HG03558 (cell line): ENCODE results near the gene C3orf52.

Source experiments
- ATAC-seq: cut with Tn5 transposase; IDR thresholded peaks from one replicate; pipeline ENCODE4 v1.9.1; 2021; ENCODE audit warnings: moderate number of reproducible peaks; ENCODE audit not compliant: unreplicated experiment; ENCODE audit errors: extremely low read depth

Gene C3orf52

DNA sequence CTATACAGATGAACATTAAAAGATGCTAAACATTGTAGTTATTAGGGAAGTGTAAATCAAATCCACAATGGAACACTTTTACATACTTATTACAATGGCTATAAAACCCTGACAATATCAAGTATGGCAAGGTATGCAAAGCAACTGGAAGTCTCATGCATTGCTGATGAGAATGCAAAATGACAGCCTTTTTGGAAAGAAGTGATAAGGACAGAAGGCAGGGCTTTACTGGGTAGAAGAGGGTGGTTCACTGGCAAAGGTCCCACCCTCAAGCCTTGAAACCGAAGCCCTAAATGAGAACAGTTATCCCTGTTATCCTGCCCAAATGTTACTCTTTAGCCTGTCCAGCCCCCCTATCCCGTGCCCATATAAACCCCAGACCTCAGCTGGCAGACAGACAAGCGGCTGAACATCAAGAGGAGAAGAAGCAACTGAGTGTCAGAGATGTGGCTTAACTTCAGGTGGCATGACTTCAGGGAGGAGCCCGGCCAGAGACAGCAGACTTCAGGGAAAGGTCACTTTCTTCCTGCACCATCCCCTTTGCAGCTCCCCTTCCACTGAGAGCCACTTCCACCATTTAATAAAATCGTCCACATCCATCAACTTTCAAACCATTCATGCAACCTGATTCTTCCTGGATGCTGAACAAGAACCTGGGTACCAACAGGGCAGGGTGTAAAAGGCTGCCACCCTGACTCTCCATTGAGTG is 47.6 kb downstream of the C3orf52 start:
- no peak for ATAC-seq

DNA sequence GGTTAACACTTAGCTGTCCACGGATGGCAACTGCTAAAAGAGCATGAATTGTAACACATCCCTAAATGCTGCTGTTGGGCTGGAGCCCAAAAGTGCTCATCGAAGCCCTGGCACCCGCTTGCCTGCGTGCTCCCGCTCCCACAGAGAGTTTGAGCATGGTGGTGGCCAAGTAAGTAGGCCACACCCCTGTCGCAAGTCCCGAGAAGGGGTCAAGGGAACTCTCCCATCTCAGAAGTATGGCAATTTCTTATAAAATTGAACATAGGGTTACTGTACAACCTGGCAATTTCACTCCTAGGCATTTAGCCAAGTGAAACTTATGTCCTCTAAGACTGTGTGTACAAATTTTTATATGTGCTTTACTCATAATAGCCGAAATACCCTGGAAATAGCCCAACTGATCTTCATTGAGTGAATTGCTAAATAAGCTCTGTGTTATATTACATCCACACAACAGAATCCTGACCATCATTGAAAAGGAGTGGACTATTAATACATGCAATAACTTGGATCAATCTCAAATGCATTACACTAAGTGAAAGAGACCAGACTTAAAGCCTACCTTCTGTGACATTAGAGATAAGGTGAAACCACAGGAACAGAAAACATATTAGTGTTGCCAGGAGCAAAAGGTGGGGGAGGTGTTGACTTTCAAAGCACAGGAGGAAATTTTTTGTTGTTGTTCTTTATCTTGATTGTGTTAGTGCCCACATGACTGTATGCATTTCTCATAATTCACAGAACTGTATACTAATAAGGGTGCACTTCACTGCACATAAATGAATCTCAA is 48.3 kb downstream of the C3orf52 start:
- ATAC-seq = no peak

GRCh38 chr3:112136046-112136445 is 49.9 kb downstream of the C3orf52 start:
- no peak for ATAC-seq

- no peak for ATAC-seq
Measured at GRCh38 chr3:112136959-112137693, 50.9 kb downstream of the C3orf52 start.

DNA sequence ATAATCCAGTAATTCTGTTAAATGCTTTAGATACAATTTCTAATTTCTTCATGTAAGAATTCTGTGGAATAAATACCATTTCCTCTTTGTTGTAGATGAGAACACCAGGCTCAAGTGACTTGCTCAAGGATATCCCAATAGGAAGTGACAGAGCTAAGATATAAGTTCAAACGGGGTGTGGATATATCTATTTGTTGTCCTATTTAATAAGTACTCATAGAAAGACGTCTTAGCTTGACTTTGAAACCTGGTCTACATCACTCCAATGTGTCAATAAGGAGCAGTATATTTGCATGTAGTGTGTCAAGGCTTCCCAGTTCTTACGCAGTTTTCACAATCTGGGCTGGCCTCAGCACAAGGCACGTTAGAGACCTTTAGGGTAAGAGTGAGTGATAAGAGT is 51.6 kb downstream of the C3orf52 start:
- ATAC-seq = no peak

DNA sequence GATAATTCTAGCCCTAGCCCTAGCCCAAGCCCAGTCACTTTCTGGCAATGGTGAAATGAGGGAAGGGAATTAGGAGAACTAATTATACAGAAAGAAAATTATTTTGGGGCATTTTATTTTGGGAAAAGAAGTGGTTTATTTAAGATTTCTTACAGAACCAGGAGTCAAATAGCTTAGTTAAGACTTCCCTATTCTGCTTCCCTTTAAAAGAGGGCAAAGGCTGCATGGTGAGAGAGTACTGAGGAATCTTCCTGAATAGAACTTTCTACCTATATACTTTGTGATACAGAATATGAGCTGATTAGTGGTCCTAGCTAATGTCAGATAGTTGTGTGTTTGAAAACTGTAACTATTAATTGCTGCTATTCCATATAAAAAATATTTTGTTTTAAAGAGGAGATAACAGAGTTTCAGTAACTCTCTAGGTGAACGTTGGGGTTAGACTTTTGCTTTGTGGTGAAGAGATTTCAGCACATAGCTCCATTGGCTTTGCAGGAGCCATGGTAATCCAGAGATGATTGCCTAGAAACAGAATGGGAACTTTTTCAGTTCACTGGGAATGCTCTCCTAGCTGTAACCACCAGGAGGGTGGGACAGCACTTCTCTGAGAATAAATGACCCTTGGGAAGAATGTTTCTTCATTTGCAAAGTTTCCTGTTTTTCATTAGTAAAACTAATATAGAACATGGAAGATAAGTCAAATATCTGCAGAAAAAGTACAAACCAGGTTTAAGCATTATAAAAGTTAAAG is 52.2 kb downstream of the C3orf52 start:
- ATAC-seq = no peak

GRCh38 chr3:112140584-112140983 is 54.4 kb downstream of the C3orf52 start:
- no peak for ATAC-seq

GRCh38 chr3:112141293-112141692 is 55.1 kb downstream of the C3orf52 start:
- no peak for ATAC-seq

DNA sequence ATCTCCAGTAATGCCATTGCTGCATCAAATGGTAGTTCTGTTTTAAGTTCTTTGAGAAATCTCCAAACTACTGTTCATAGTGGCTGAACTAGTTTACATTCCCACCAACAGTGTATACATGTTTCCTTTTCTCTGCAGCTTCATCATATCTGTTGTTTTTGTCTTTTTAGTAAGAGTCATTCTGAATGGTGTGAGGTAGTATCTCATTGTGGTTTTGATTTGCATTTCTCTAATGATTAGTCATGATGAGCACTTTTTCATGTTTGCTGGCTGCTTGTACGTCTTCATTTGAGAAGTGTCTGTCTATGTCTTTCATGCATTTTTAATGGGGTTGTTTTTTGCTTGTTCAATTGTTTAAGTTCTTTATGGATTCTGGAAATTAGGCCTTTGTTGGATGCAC is 57.1 kb downstream of the C3orf52 start:
- ATAC-seq = no peak

- no peak for ATAC-seq
Measured at GRCh38 chr3:112143689-112144088, 57.5 kb downstream of the C3orf52 start.

GRCh38 chr3:112149136-112149535 is 62.9 kb downstream of the C3orf52 start:
- ATAC-seq = no peak

DNA sequence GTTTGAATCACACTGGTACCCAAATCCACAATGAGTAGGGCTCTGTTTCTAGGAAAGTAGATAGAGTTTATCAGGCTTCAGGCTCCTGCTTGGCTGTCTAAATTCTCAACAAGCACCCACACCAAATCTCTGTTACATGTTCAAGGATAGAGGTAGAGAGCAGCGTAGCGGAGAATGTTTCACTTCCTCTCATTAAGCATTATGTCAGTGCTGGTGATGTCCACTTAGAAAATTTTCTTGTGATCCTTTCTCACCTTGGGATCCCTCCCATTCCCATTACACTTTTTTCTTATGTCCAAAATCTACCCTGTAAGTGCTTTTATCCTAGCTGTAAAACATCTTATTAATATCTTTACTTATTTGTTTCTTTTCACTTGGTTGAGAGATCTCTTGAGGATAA is 81.6 kb downstream of the C3orf52 start:
- no peak for ATAC-seq
